HepG2 (cell line): ENCODE data around the gene CEP131. TPM values are rescaled to one million over a fixed set of nuclear protein-coding genes. Genes with fewer than 3 reads are reported as not detected.

Experiments
- ATAC-seq: fragments of 200-7000 bp; cut with Tn5 transposase; 3 replicates; pipeline ENCODE4 v1.9.1; 2020; ENCODE audit warnings: mild to moderate bottlenecking, moderate library complexity
- BruUV-seq: library from RNA; stranded (reverse); fragments of 400-500 nt; replicated peaks from 2 replicates; lab custom pipeline; 2021; lab: Mats Ljungman, UMichigan
- CTCF ChIA-PET: fragments of 300-600 bp; formaldehyde crosslinking; extraction: SDS; loops from one replicate; lab custom pipeline; 2021; ENCODE audit warnings: low total read pairs, inconsistent platforms, low intra/inter-chr PET ratio; lab: Yijun Ruan, JAX
- POLR2A ChIA-PET: fragments of 350-600 bp; sonication (Branson Sonifier 250); formaldehyde crosslinking; loops from one replicate; lab custom pipeline; 2020; ENCODE audit warnings: antibody characterized with exemption, inconsistent platforms; lab: Yijun Ruan, JAX
- DNase-seq: peaks from one replicate; pipeline ENCODE4 v3.0.0-alpha.2; 2015; ENCODE audit warnings: low spot score
- FAIRE-seq: peaks from 3 replicates; lab custom pipeline; 2011; peaks lifted over from hg19 to GRCh38; lab: Jason Lieb, UNC
- H2AFZ ChIP-seq: one replicate; pipeline ENCODE4 v1.6.1; 2011; ENCODE audit warnings: low read length, inconsistent platforms
- H3K27ac ChIP-seq: fragments of 300-600 bp; 3 replicates; pipeline ENCODE4 v1.8.0; 2011; ENCODE audit warnings: mixed run types, mild to moderate bottlenecking, mixed read lengths, low read length, inconsistent platforms; ENCODE audit not compliant: insufficient read depth; ENCODE audit errors: extremely low read length
- H3K27me3 ChIP-seq, 2 experiments: fragments of 200-600 bp in 1 of 2; 2 replicates in 1 of 2; 3 replicates in 1 of 2; pipeline versions ENCODE4 v1.6.0 to v1.8.0; 2011; ENCODE audit warnings: low read length in 2 of 2, mild to moderate bottlenecking in 2 of 2, moderate library complexity in 2 of 2, inconsistent platforms in 1 of 2; ENCODE audit not compliant: insufficient read depth in 2 of 2, control insufficient read depth in 1 of 2
- H3K36me3 ChIP-seq, 2 experiments: fragments of 200-600 bp in 1 of 2; replicated peaks in 1 of 2; 2 replicates in 1 of 2; 3 replicates in 1 of 2; pipeline versions ENCODE4 v1.5.1 to v1.8.0; 2011; ENCODE audit warnings: low read length in 2 of 2, inconsistent platforms in 1 of 2; ENCODE audit not compliant: insufficient read depth in 2 of 2, control insufficient read depth in 1 of 2
- H3K4me1 ChIP-seq: 2 replicates; pipeline ENCODE4 v1.5.1; 2012; ENCODE audit warnings: low read length, inconsistent platforms; ENCODE audit not compliant: insufficient read depth
- H3K4me2 ChIP-seq: 2 replicates; pipeline ENCODE4 v1.6.0; 2011; ENCODE audit warnings: low read depth, low read length, inconsistent platforms
- H3K4me3 ChIP-seq, 3 experiments: fragments of 200-600 bp in 1 of 3; sonication (generic), shearing (Covaris generic) in 1 of 3; replicated peaks in 1 of 3; 2 replicates each; pipeline ENCODE4 v1.5.1; 2011 to 2016; ENCODE audit warnings: low read length in 3 of 3, inconsistent platforms in 2 of 3, low read depth in 2 of 3, mild to moderate bottlenecking in 2 of 3, control low read depth in 1 of 3, mixed read lengths in 1 of 3; ENCODE audit not compliant: insufficient read depth in 1 of 3
- H3K79me2 ChIP-seq: one replicate; pipeline ENCODE4 v1.6.1; 2011; ENCODE audit warnings: low read length, inconsistent platforms; ENCODE audit not compliant: insufficient read depth
- H3K9ac ChIP-seq: 2 replicates; pipeline ENCODE4 v1.6.0; 2011; ENCODE audit warnings: mild to moderate bottlenecking, low read depth, low read length, inconsistent platforms; ENCODE audit not compliant: insufficient read depth
- H3K9me3 ChIP-seq: 2 replicates; pipeline ENCODE4 v1.5.1; 2012; ENCODE audit warnings: mild to moderate bottlenecking, low read length
- H4K20me1 ChIP-seq: 2 replicates; pipeline ENCODE4 v1.6.0; 2011; ENCODE audit warnings: inconsistent platforms, mild to moderate bottlenecking, low read length, moderate library complexity; ENCODE audit not compliant: insufficient read depth
- AGO2 ChIP-seq: fragments of 200-400 bp; formaldehyde crosslinking; optimal IDR thresholded peaks from 2 replicates; pipeline ENCODE3; 2017; ENCODE audit warnings: mild to moderate bottlenecking, low read depth, low read length, moderate library complexity
- ARNT ChIP-seq: fragments of 450-650 bp; IDR thresholded peaks from 2 replicates; pipeline ENCODE4 v1.6.1; 2017
- FOXA1 ChIP-seq, 2 experiments: fragments of 450-650 bp in 1 of 2; sonication (generic) in 1 of 2; formaldehyde crosslinking in 1 of 2; IDR thresholded peaks; 2 replicates each; pipeline versions ENCODE4 v1.4.0 to v1.6.1; 2016 to 2020; ENCODE audit warnings: missing genetic modification reagents in 1 of 2
- FOXJ3 ChIP-seq: sonication (generic); formaldehyde crosslinking; IDR thresholded peaks from 2 replicates; pipeline ENCODE4 v1.4.0; 2020; ENCODE audit warnings: missing genetic modification reagents, mild to moderate bottlenecking, borderline replicate concordance
- FOXO1 ChIP-seq: sonication (generic); formaldehyde crosslinking; IDR thresholded peaks from 2 replicates; pipeline ENCODE4 v1.4.0; 2020; ENCODE audit warnings: missing genetic modification reagents
- KAT2B ChIP-seq: fragments of 150-350 bp; IDR thresholded peaks from 2 replicates; pipeline ENCODE4 v1.6.1; 2014; ENCODE audit warnings: low read depth, low read length, borderline replicate concordance
- KDM2A ChIP-seq: sonication (generic); formaldehyde crosslinking; IDR thresholded peaks from 2 replicates; pipeline ENCODE4 v1.4.0; 2020; ENCODE audit warnings: low read depth, missing genetic modification reagents, borderline replicate concordance
- KLF11 ChIP-seq: IDR thresholded peaks from 2 replicates; pipeline ENCODE4 v1.6.1; 2016; ENCODE audit warnings: missing compliant biosample characterization
- ZFP90 ChIP-seq: sonication (generic); formaldehyde crosslinking; IDR thresholded peaks from 2 replicates; pipeline ENCODE4 v1.8.0; 2022; ENCODE audit warnings: missing genetic modification reagents, mild to moderate bottlenecking, inconsistent platforms, borderline replicate concordance
- ZFX ChIP-seq: sonication (generic); formaldehyde crosslinking; IDR thresholded peaks from 2 replicates; pipeline ENCODE4 v1.4.0; 2020; ENCODE audit warnings: mild to moderate bottlenecking, low read depth, missing genetic modification reagents, moderate library complexity
- ZNF337 ChIP-seq: sonication (generic); formaldehyde crosslinking; IDR thresholded peaks from 2 replicates; pipeline ENCODE4 v1.5.1; 2020; ENCODE audit warnings: missing genetic modification reagents, low read depth, mild to moderate bottlenecking, borderline replicate concordance
- ZNF839 ChIP-seq: sonication (generic); formaldehyde crosslinking; IDR thresholded peaks from 2 replicates; pipeline ENCODE4 v1.4.0; 2020; ENCODE audit warnings: missing genetic modification reagents, mild to moderate bottlenecking, borderline replicate concordance
- WGBS: methylation state at CpG from one replicate; pipeline ENCODE4 v1.1.6; 2017; ENCODE audit warnings: low lambda C conversion rate; 5-methylcytosine and 5-hydroxymethylcytosine counted together
- in situ Hi-C: cut with HindIII; loops from 2 replicates; pipeline ENCODE4 v1.10.0; 2017; ENCODE audit warnings: low pct_unique_long_range_greater_than_20kb; ENCODE audit not compliant: extremely low pct_ligation_motif_present
- intact Hi-C: fragments of 100-400 bp; cut with micrococcal nuclease; formaldehyde crosslinking; loops from one replicate; pipeline ENCODE4 v1.10.0; 2022; ENCODE audit not compliant: unreplicated experiment
- polyA plus RNA-seq, 8 experiments: library from polyadenylated mRNA; depleted of rRNA in 3 of 8; stranded (reverse) in 7 of 8; unstranded in 1 of 8; fragments of >200 nt; fragmentation: Illumina TruSeq in 4 of 8; extraction: Trizol in 4 of 8; gene quantifications; 2 replicates each; pipeline versions ENCODE4 v1.2.1 to v1.2.3, GENCODE V29; 2011 to 2016; ENCODE audit warnings: low read depth in 4 of 8, missing spikeins in 1 of 8, mixed read lengths in 1 of 8; ENCODE audit not compliant: insufficient read depth in 1 of 8
- total RNA-seq, 5 experiments: library from RNA; depleted of rRNA; stranded (reverse); fragments of >200 nt; fragmentation: Illumina TruSeq; extraction: Trizol; gene quantifications; 2 replicates each; pipeline ENCODE4 v1.2.3, GENCODE V29; 2016; ENCODE audit warnings: low read depth in 1 of 5
- TF ChIP-seq, protein P1 (sequence below): sonication (generic); formaldehyde crosslinking; IDR thresholded peaks from 2 replicates; pipeline ENCODE4 v1.5.0; 2020; ENCODE audit warnings: missing genetic modification reagents, mild to moderate bottlenecking, borderline replicate concordance
- TF ChIP-seq, protein P2 (sequence below): sonication (generic); formaldehyde crosslinking; IDR thresholded peaks from 2 replicates; pipeline ENCODE4 v1.8.1; 2022; ENCODE audit warnings: low read depth, mild to moderate bottlenecking, missing genetic modification reagents
- TF ChIP-seq, protein P3 (sequence below): IDR thresholded peaks from 2 replicates; pipeline ENCODE4 v1.6.1; 2016; ENCODE audit warnings: low read depth

CEP131 gene
- total and polyA plus RNA-seq, 2 of the 13 experiments (the other 11 are each of a cell fraction or from before 2014, with no cell fraction given): 5.0 to 16.8 TPM

DNA sequence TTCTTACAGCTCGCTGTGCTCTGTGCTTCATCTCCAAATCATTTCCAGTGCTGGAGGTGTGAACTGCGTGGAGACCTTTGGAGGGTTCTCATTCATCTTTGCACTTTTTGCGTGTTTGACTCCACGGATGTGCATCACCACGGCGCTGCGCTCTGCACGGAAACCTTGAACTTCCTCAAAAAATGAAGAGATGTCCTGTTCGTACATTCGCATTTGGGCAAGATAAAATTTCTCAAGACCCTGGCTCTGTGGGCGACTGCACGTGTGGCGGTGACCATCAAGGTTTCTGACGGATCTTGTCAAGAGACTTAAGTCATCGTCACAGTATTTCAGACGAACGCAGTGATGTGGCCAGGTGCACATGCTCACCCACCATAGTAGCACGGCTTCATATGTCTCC lies 67.8 kb downstream of the CEP131 start:
- H3K4me3 ChIP-seq: no peak overlapping the region
- ChIA-PET CTCF (no interaction called here), POLR2A (no interaction called here)
- no peak overlapping the region for H3K27ac ChIP-seq
- no peaks in the 10 kb centered on the region for H3K79me2 ChIP-seq
- H3K9ac ChIP-seq: no peak overlapping the region
- in situ Hi-C loops (no loop called here), intact Hi-C loops (no loop called here)
- DNase-seq: no peak
- H3K9me3 ChIP-seq: no peaks in the 10 kb centered on the region
- no peaks in the 10 kb centered on the region for H4K20me1 ChIP-seq
- H2AFZ ChIP-seq: no peak overlapping the region
- no peak for ATAC-seq
- 94% methylated on average over 18 of the region's 18 CpGs for whole genome bisulfite sequencing
- no peaks in the 10 kb centered on the region for H3K27me3 ChIP-seq
- no peak overlapping the region for H3K4me2 ChIP-seq
- no peak for FAIRE-seq
- H3K4me1 ChIP-seq: peaks cover 4% of the 10 kb centered on the region; the same call in 1 of the 2 replicates
- no peaks in the 10 kb centered on the region for H3K36me3 ChIP-seq
- BruUV-seq: no TSS peak
- TF ChIP-seq ZNF337 (CRISPR knock-in tag) (no peak), ARNT (no peak), KLF11 (no peak), ZFP90 (CRISPR knock-in tag) (no peak), KDM2A (CRISPR knock-in tag) (no peak), KAT2B (no peak), FOXA1 (IDR thresholded peaks at IDR 0.05) (no peak), FOXA1 (CRISPR knock-in tag; IDR thresholded peaks at IDR 0.05) (no peak), AGO2 (no peak), ZNF839 (CRISPR knock-in tag) (no peak), FOXO1 (no peak), FOXJ3 (CRISPR knock-in tag) (no peak), ZFX (CRISPR knock-in tag) (no peak)
- TF ChIP-seq, protein P1, sequence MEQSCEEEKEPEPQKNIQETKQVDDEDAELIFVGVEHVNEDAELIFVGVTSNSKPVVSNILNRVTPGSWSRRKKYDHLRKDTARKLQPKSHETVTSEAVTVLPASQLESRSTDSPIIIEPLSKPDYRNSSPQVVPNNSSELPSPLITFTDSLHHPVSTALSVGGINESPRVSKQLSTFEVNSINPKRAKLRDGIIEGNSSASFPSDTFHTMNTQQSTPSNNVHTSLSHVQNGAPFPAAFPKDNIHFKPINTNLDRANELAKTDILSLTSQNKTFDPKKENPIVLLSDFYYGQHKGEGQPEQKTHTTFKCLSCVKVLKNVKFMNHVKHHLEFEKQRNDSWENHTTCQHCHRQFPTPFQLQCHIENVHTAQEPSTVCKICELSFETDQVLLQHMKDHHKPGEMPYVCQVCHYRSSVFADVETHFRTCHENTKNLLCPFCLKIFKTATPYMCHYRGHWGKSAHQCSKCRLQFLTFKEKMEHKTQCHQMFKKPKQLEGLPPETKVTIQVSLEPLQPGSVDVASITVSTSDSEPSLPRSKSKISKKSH (CRISPR knock-in tag): no peak
- TF ChIP-seq, protein P2, sequence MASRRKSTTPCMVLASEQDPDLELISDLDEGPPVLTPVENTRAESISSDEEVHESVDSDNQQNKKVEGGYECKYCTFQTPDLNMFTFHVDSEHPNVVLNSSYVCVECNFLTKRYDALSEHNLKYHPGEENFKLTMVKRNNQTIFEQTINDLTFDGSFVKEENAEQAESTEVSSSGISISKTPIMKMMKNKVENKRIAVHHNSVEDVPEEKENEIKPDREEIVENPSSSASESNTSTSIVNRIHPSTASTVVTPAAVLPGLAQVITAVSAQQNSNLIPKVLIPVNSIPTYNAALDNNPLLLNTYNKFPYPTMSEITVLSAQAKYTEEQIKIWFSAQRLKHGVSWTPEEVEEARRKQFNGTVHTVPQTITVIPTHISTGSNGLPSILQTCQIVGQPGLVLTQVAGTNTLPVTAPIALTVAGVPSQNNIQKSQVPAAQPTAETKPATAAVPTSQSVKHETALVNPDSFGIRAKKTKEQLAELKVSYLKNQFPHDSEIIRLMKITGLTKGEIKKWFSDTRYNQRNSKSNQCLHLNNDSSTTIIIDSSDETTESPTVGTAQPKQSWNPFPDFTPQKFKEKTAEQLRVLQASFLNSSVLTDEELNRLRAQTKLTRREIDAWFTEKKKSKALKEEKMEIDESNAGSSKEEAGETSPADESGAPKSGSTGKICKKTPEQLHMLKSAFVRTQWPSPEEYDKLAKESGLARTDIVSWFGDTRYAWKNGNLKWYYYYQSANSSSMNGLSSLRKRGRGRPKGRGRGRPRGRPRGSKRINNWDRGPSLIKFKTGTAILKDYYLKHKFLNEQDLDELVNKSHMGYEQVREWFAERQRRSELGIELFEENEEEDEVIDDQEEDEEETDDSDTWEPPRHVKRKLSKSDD (CRISPR knock-in tag): no peak
- TF ChIP-seq, protein P3, sequence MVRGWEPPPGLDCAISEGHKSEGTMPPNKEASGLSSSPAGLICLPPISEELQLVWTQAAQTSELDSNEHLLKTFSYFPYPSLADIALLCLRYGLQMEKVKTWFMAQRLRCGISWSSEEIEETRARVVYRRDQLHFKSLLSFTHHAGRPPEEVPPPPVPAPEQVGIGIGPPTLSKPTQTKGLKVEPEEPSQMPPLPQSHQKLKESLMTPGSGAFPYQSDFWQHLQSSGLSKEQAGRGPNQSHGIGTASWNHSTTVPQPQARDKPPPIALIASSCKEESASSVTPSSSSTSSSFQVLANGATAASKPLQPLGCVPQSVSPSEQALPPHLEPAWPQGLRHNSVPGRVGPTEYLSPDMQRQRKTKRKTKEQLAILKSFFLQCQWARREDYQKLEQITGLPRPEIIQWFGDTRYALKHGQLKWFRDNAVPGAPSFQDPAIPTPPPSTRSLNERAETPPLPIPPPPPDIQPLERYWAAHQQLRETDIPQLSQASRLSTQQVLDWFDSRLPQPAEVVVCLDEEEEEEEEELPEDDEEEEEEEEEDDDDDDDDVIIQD: no peak
